ENCODE data around the gene GOLT1A.
"Not testable (repeated sequence)": the region's sequence is repeated elsewhere in the genome, so short reads cannot be mapped to it uniquely, and the experiment has no call there.

GOLT1A gene

GRCh38 chr1:204246876-204247275 lies 33.1 kb upstream of the GOLT1A start:
- no peak for DNase-seq

GRCh38 chr1:204242920-204243319 lies 29.1 kb upstream of the GOLT1A start:
- DNase-seq: no peak

GRCh38 chr1:204241914-204242313 lies 28.1 kb upstream of the GOLT1A start:
- DNase-seq: no peak

- DNase-seq: no peak
Observed at GRCh38 chr1:204241050-204241449, 27.3 kb upstream of the GOLT1A start.

- DNase-seq: no peak
Observed at GRCh38 chr1:204240233-204240632, 26.4 kb upstream of the GOLT1A start.

GRCh38 chr1:204239401-204239800 lies 25.6 kb upstream of the GOLT1A start:
- DNase-seq: not testable (repeated sequence)

- not testable (repeated sequence) for DNase-seq
Observed at GRCh38 chr1:204238520-204238919, 24.7 kb upstream of the GOLT1A start.

GRCh38 chr1:204237515-204237914 lies 23.7 kb upstream of the GOLT1A start:
- not testable (repeated sequence) for DNase-seq

- no peak for DNase-seq
Observed at GRCh38 chr1:204232526-204232925, 18.7 kb upstream of the GOLT1A start.

- DNase-seq: no peak
Observed at GRCh38 chr1:204230211-204230610, 16.4 kb upstream of the GOLT1A start.

GRCh38 chr1:204228896-204229295 lies 15.1 kb upstream of the GOLT1A start:
- DNase-seq: no peak

GRCh38 chr1:204227996-204228785 lies 14.4 kb upstream of the GOLT1A start:
- DNase-seq: no peak

GRCh38 chr1:204227351-204227750 lies 13.6 kb upstream of the GOLT1A start:
- no peak for DNase-seq

GRCh38 chr1:204225841-204226735 lies 12.3 kb upstream of the GOLT1A start:
- no peak for DNase-seq

GRCh38 chr1:204224655-204225054 lies 10.9 kb upstream of the GOLT1A start:
- DNase-seq: no peak

GRCh38 chr1:204223129-204223860 lies 9.5 kb upstream of the GOLT1A start:
- DNase-seq: no peak

- no peak for DNase-seq
Observed at GRCh38 chr1:204222764-204223055, 8.9 kb upstream of the GOLT1A start.

GRCh38 chr1:204222006-204222763 lies 8.4 kb upstream of the GOLT1A start:
- no peak for DNase-seq

- DNase-seq: no peak
Observed at GRCh38 chr1:204221271-204221670, 7.5 kb upstream of the GOLT1A start.

GRCh38 chr1:204219971-204220616 lies 6.3 kb upstream of the GOLT1A start:
- DNase-seq: no peak

GRCh38 chr1:204218552-204218951 lies 4.8 kb upstream of the GOLT1A start:
- no peak for DNase-seq

GRCh38 chr1:204217648-204218000 lies 3.8 kb upstream of the GOLT1A start:
- no peak for DNase-seq
